ENCODE measurements around the gene SNIP1.
"Not testable (repeated sequence)": the region's sequence is repeated elsewhere in the genome, so short reads cannot be mapped to it uniquely, and the experiment has no call there.

The SNIP1 gene

GRCh38 chr1:37549341-37549740 lies 4.8 kb downstream of the SNIP1 start:
- Histone ChIP-seq H3K9me3 (ENCODE audit: low read depth, low read length) (peaks cover under 1% of the 10 kb centered on the region; the same call in 1 of the 2 replicates), H3K36me3 (ENCODE audit: insufficient read depth, low read length) (peaks cover 31% of the 10 kb centered on the region), H3K4me3 (no peak overlapping the region), H3K27ac (no peak overlapping the region), H3K9ac (ENCODE audit: insufficient read length) (no peak overlapping the region)
- DNase-seq (ENCODE audit: low read depth, low spot score) = no peak
- TF ChIP-seq FOXP2 (optimal IDR thresholded peaks at IDR 0.05; ENCODE audit: control extremely low read depth, extremely low read length, insufficient read depth) (no peak), EZH2 (IDR thresholded peaks at IDR 0.05) (no peak), POLR2AphosphoS5 (IDR thresholded peaks at IDR 0.05; ENCODE audit: borderline replicate concordance, low read depth, low read length) (no peak)

GRCh38 chr1:37545019-37545418 lies 9.1 kb downstream of the SNIP1 start:
- H3K36me3 ChIP-seq (ENCODE audit: insufficient read depth, low read length) = peaks cover 34% of the 10 kb centered on the region

GRCh38 chr1:37544530-37544929 lies 9.6 kb downstream of the SNIP1 start:
- no peak for DNase-seq (ENCODE audit: low read depth, low spot score)
- H3K9me3 ChIP-seq (ENCODE audit: low read depth, low read length) = no peaks in the 10 kb centered on the region
- no peak overlapping the region for H3K27ac ChIP-seq
- H3K4me3 ChIP-seq = no peak overlapping the region
- no peak overlapping the region for H3K9ac ChIP-seq (ENCODE audit: insufficient read length)
- no peak for TF ChIP-seq FOXP2 (optimal IDR thresholded peaks at IDR 0.05; ENCODE audit: control extremely low read depth, extremely low read length, insufficient read depth)
- TF ChIP-seq POLR2AphosphoS5 (IDR thresholded peaks at IDR 0.05; ENCODE audit: borderline replicate concordance, low read depth, low read length) = no peak
- no peak for TF ChIP-seq EZH2 (IDR thresholded peaks at IDR 0.05)
- H3K36me3 ChIP-seq (ENCODE audit: insufficient read depth, low read length) = peaks cover 39% of the 10 kb centered on the region

More at GRCh38 chr1:37545019-37545418, 9.1 kb downstream of the SNIP1 start:
- H3K4me3 ChIP-seq = no peak overlapping the region
- TF ChIP-seq FOXP2 (optimal IDR thresholded peaks at IDR 0.05; ENCODE audit: control extremely low read depth, extremely low read length, insufficient read depth) (no peak), EZH2 (IDR thresholded peaks at IDR 0.05) (no peak), POLR2AphosphoS5 (IDR thresholded peaks at IDR 0.05; ENCODE audit: borderline replicate concordance, low read depth, low read length) (no peak)
- DNase-seq (ENCODE audit: low read depth, low spot score) = no peak
- no peak overlapping the region for H3K9ac ChIP-seq (ENCODE audit: insufficient read length)
- no peak overlapping the region for H3K27ac ChIP-seq
- H3K9me3 ChIP-seq (ENCODE audit: low read depth, low read length) = no peaks in the 10 kb centered on the region

GRCh38 chr1:37540036-37540785 lies 13.9 kb downstream of the SNIP1 start:
- no peak overlapping the region for H3K9ac ChIP-seq (ENCODE audit: insufficient read length)
- DNase-seq (ENCODE audit: low read depth, low spot score) = no peak
- no peaks in the 10 kb centered on the region for H3K9me3 ChIP-seq (ENCODE audit: low read depth, low read length)
- H3K27ac ChIP-seq = no peak overlapping the region
- peaks cover 58% of the 10 kb centered on the region for H3K36me3 ChIP-seq (ENCODE audit: insufficient read depth, low read length)
- no peak overlapping the region for H3K4me3 ChIP-seq
- TF ChIP-seq FOXP2 (optimal IDR thresholded peaks at IDR 0.05; ENCODE audit: control extremely low read depth, extremely low read length, insufficient read depth) (no peak), POLR2AphosphoS5 (IDR thresholded peaks at IDR 0.05; ENCODE audit: borderline replicate concordance, low read depth, low read length) (no peak), EZH2 (IDR thresholded peaks at IDR 0.05) (no peak)

- not testable (repeated sequence) for H3K9me3 ChIP-seq (ENCODE audit: low read depth, low read length); H3K4me3 ChIP-seq; H3K27ac ChIP-seq; H3K9ac ChIP-seq (ENCODE audit: insufficient read length); DNase-seq (ENCODE audit: low read depth, low spot score)
- peaks cover 54% of the 10 kb centered on the region for H3K36me3 ChIP-seq (ENCODE audit: insufficient read depth, low read length)
Observed at GRCh38 chr1:37539154-37539553, 14.9 kb downstream of the SNIP1 start.

GRCh38 chr1:37537378-37537777 lies 16.7 kb downstream of the SNIP1 start:
- TF ChIP-seq FOXP2 (optimal IDR thresholded peaks at IDR 0.05; ENCODE audit: control extremely low read depth, extremely low read length, insufficient read depth) = no peak
- TF ChIP-seq EZH2 (IDR thresholded peaks at IDR 0.05) = no peak
- no peak for TF ChIP-seq POLR2AphosphoS5 (IDR thresholded peaks at IDR 0.05; ENCODE audit: borderline replicate concordance, low read depth, low read length)
- H3K36me3 ChIP-seq (ENCODE audit: insufficient read depth, low read length) = peaks cover 47% of the 10 kb centered on the region
- DNase-seq (ENCODE audit: low read depth, low spot score) = no peak
- H3K9me3 ChIP-seq (ENCODE audit: low read depth, low read length) = no peaks in the 10 kb centered on the region
- H3K9ac ChIP-seq (ENCODE audit: insufficient read length) = no peak overlapping the region
- H3K27ac ChIP-seq = no peak overlapping the region
- H3K4me3 ChIP-seq = no peak overlapping the region

GRCh38 chr1:37533317-37534093 lies 20.6 kb downstream of the SNIP1 start:
- H3K27ac ChIP-seq = no peak overlapping the region
- no peak overlapping the region for H3K4me3 ChIP-seq
- no peaks in the 10 kb centered on the region for H3K9me3 ChIP-seq (ENCODE audit: low read depth, low read length)
- H3K9ac ChIP-seq (ENCODE audit: insufficient read length) = no peak overlapping the region
- TF ChIP-seq FOXP2 (optimal IDR thresholded peaks at IDR 0.05; ENCODE audit: control extremely low read depth, extremely low read length, insufficient read depth) (no peak), POLR2AphosphoS5 (IDR thresholded peaks at IDR 0.05; ENCODE audit: borderline replicate concordance, low read depth, low read length) (no peak), EZH2 (IDR thresholded peaks at IDR 0.05) (no peak)
- no peak for DNase-seq (ENCODE audit: low read depth, low spot score)
- H3K36me3 ChIP-seq (ENCODE audit: insufficient read depth, low read length) = peaks cover 20% of the 10 kb centered on the region

- H3K9ac ChIP-seq (ENCODE audit: insufficient read length); H3K9me3 ChIP-seq (ENCODE audit: low read depth, low read length); H3K27ac ChIP-seq; H3K4me3 ChIP-seq; DNase-seq (ENCODE audit: low read depth, low spot score): not testable (repeated sequence)
- peaks cover 15% of the 10 kb centered on the region for H3K36me3 ChIP-seq (ENCODE audit: insufficient read depth, low read length)
Observed at GRCh38 chr1:37532418-37533156, 21.5 kb downstream of the SNIP1 start.

GRCh38 chr1:37529888-37530287 lies 24.2 kb downstream of the SNIP1 start:
- not testable (repeated sequence) for H3K27ac ChIP-seq; H3K36me3 ChIP-seq (ENCODE audit: insufficient read depth, low read length); DNase-seq (ENCODE audit: low read depth, low spot score); H3K9me3 ChIP-seq (ENCODE audit: low read depth, low read length); H3K9ac ChIP-seq (ENCODE audit: insufficient read length); H3K4me3 ChIP-seq

Data from SK-N-MC (cell line).